Fibroblast of mammary gland (primary cell): ENCODE data around the gene ATP5ME.
"Not testable (repeated sequence)": the region's sequence is repeated elsewhere in the genome, so short reads cannot be mapped to it uniquely, and the experiment has no call there.

Source experiments
- DNase-seq: peaks from one replicate; pipeline ENCODE4 v3.0.0-alpha.2; 2010; ENCODE audit warnings: low read depth
- H3K4me3 ChIP-seq: 2 replicates; pipeline ENCODE4 v1.5.1; 2011; ENCODE audit warnings: low read depth, mild to moderate bottlenecking, low read length, moderate library complexity; ENCODE audit not compliant: control insufficient read depth
- TF ChIP-seq, protein P1 (sequence below): conservative IDR thresholded peaks from 2 replicates; pipeline ENCODE4 v1.5.1; 2011; ENCODE audit warnings: low read depth, low read length, inconsistent platforms; ENCODE audit not compliant: control insufficient read depth, insufficient read depth

ATP5ME gene

DNA sequence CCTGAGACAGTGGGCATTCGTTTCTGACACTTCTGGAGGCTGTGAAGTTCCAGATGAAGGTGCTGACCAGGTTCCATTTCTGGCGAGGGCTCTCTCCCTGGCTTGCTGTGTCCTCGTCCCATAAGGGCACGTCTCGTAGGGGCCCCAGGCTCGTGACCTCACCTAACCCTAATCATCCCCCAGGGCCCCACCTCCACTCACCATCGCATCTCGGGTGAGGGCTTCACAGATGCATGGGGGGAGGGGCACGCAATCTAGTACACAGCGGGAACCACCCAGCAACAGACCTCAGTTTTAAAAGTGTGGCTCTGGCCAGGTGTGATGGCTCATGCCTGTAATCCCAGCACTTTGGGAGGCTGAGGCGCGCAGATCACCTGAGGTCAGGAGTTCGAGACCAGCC lies 26.6 kb downstream of the ATP5ME start:
- no peak for DNase-seq
- no peak overlapping the region for H3K4me3 ChIP-seq
- TF ChIP-seq, protein P1, sequence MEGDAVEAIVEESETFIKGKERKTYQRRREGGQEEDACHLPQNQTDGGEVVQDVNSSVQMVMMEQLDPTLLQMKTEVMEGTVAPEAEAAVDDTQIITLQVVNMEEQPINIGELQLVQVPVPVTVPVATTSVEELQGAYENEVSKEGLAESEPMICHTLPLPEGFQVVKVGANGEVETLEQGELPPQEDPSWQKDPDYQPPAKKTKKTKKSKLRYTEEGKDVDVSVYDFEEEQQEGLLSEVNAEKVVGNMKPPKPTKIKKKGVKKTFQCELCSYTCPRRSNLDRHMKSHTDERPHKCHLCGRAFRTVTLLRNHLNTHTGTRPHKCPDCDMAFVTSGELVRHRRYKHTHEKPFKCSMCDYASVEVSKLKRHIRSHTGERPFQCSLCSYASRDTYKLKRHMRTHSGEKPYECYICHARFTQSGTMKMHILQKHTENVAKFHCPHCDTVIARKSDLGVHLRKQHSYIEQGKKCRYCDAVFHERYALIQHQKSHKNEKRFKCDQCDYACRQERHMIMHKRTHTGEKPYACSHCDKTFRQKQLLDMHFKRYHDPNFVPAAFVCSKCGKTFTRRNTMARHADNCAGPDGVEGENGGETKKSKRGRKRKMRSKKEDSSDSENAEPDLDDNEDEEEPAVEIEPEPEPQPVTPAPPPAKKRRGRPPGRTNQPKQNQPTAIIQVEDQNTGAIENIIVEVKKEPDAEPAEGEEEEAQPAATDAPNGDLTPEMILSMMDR, result no peak

DNA sequence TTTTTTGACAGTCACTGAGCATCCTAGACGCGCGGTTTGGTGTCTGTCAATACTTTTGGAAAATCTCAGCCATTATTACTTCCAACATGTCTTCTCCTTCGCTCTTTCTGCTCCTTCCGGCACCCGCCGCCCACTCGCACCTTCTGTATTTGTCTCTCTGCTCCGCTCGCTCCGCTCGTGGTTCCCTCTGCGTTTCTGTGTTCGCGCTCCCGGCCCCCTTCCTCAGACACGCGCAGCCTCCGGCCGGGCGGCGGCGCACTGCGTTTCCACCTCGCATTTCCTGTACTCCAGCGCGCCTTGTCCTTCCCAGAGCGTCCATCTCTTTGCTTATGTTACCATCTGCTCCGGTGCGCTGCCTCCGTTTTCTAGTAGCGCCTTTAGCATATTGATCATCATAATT lies 27.6 kb downstream of the ATP5ME start:
- TF ChIP-seq, protein P1, result no peak
- DNase-seq, result no peak

DNA sequence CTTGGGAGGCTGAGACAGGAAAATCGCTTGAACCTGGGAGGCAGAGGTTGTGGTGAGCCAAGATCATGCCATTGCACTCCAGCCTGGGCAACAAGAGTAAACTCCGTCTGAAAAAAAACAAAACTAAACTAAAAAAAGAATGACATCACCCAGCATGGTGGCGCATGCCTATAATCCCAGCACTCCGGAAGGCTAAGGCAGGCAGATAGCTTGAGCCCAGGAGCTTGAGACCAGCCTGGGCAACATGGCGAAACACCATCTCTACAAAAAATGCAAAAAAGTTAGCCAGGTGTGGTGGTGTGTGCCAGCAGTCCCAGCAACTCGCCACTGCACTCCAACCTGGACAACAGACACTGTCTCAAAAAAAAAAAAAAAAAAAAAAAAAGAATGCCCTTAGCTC lies 31.7 kb downstream of the ATP5ME start:
- DNase-seq, H3K4me3 ChIP-seq: not testable (repeated sequence)

More for the DNA sequence above, 27.6 kb downstream of the ATP5ME start:
- H3K4me3 ChIP-seq, result no peak overlapping the region

DNA sequence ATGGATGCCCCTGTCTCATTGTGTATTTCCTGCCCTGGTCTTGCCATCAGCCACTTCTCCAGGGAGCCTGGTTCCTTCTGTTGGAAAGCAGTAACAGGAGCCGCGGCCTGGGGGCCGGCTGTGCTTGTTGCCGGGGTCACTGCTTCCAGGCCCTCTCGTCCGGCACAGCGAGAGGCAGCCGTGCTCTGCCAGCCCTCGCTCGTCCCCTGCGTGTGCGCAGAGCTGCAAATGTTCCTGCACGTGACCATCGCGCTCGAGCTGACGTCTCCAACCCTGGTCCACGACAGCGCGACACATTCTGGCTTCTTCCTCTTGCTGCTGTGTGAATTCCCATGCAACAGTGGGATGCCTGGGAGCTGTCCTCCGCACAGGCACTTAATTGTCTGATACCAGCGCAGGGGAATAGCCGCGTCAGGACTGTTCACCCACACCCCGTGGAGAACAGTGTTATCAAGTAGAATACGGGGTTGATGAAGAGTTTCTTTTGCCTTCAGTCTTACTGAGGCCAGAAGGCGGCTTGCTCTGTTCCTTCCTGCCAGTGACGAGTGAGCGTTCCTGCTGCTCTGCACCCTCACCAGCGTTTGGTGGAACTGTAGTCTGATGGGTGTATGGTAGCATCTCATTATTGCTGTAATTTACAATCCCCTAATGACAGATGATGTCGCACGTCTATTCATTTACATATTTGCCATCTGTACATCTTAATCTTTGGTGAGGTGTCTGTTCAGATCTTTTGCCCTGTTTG lies 36.4 kb downstream of the ATP5ME start:
- H3K4me3 ChIP-seq, result no peak overlapping the region
- no peak for DNase-seq
- TF ChIP-seq, protein P1, result no peak

DNA sequence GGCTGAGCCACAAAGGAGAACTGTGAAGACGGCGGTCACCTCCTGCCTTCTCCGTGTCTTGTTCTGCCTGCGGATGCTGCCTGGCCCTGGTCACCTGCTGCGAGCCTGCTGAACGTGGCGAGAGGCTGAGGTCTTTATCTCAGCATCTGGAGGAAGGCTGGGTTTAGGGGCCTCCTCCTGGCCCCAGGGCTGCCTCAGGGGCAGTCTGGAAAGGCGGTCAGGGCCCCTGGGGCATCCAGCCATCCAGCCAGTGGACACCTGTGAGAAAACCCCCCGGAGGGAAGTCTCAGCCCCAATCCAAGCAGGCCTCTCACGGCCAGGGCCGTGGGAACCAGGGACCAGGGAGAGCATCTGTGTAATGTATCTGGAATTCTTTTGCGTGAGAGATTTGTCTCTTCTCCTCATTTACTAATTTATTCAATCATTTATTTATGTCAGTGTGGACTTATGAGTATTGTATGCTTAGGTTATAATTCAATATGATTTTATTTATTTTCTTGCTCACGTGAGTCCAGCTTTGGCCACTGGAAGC lies 37.4 kb downstream of the ATP5ME start:
- DNase-seq, result no peak
- TF ChIP-seq, protein P1, result no peak
- H3K4me3 ChIP-seq, result no peak overlapping the region

DNA sequence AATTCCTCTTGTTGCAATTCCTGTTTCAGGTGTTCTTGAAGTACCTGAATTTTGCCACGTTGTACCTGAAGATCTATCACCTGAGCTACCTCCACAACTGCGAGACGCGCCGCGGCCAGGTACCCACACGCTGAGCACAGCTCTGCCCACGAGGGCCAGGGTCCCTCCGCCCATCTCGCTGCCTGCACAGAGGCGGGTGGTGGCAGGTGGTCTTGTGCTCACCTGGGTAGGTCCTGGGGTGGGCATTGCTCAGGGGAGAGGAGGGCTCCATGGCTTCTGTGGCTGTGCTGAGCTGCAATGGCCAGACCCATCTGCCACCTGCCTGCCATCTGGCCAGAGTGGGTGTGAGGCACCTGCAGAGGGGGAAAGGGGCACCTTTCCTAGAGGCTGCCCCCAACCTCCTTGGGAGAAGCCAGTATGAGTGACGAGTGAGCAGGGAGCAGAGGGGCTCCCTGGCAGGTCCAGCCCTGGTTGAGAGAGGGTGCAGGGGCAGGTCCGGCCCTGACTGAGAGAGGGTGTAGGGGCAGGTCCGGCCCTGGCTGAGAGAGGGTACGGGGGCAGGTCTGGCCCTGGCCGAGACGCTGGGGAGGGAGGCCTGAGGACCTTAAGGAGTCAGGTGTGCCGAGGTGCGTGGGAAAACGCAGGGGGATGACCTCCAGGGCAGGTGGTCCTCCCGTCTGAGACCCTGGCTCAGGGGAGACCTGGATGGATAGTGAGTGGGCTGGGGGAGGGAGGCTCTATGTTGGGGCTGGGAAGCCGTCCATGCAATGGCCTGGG lies 38.0 kb downstream of the ATP5ME start:
- no peak overlapping the region for H3K4me3 ChIP-seq
- no peak for DNase-seq
- TF ChIP-seq, protein P1, result no peak

DNA sequence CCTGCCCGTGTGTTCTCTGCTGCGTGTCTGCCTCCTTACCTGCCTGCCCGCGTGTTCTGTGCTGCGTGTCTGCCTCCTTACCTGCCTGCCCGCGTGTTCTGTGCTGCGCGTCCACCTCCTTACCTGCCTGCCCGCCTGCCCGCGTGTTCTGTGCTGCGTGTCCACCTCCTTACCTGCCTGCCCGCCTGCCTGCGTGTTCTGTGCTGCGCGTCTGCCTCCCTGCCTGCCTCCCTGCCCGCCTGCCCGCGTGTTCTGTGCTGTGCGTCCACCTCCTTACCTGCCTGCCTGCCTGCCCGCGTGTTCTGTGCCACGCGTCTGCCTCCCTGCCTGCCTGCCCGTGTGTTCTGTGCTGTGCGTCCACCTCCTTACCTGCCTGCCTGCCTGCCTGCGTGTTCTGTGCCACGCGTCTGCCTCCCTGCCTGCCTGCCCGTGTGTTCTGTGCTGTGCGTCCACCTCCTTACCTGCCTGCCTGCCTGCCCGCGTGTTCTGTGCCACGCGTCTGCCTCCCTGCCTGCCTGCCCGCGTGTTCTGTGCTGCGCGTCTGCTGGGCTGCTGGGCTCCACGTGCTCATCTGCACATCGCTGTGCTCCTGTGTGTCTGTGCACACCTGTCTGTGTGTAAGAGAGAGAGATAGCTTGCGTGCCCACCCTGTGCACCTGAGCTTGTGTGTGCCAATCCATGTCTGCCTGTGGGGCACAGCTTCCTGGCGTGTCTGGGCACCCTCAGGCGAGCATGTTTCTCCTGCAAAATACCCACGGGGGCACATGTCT lies 38.8 kb downstream of the ATP5ME start:
- not testable (repeated sequence) for H3K4me3 ChIP-seq, DNase-seq
